ENCODE data around the gene HSPA14.
A peak's percentile ranks its signal among the peaks of the same experiment; 100 is the strongest.
"Not testable (repeated sequence)": the region's sequence is repeated elsewhere in the genome, so short reads cannot be mapped to it uniquely, and the experiment has no call there.

Gene HSPA14

GRCh38 chr10:14837003-14837756 is 926 bp upstream of the HSPA14 start:
- DNase-seq (ENCODE audit: low read depth in 2 of 2) = no peak

GRCh38 chr10:14838582-14839304 is 637 bp downstream of the HSPA14 start:
- DNase-seq (ENCODE audit: low read depth in 2 of 2) = peak; percentile 7 to 9

- no peak for DNase-seq (ENCODE audit: low read depth in 2 of 2)
These were observed 1.2 kb downstream of the HSPA14 start for GRCh38 chr10:14839305-14839695.

- no peak for DNase-seq (ENCODE audit: low read depth in 2 of 2)
These were observed 2.1 kb downstream of the HSPA14 start for GRCh38 chr10:14840178-14840577.

- no peak for DNase-seq (ENCODE audit: low read depth in 2 of 2)
These were observed 5.4 kb downstream of the HSPA14 start for GRCh38 chr10:14843327-14843988.

GRCh38 chr10:14844948-14845347 is 6.8 kb downstream of the HSPA14 start:
- no peak for DNase-seq (ENCODE audit: low read depth in 2 of 2)

- no peak for DNase-seq (ENCODE audit: low read depth in 2 of 2)
These were observed 14.1 kb downstream of the HSPA14 start for GRCh38 chr10:14852236-14852635.

- no peak for DNase-seq (ENCODE audit: low read depth in 2 of 2)
These were observed 17.3 kb downstream of the HSPA14 start for GRCh38 chr10:14855453-14855852.

GRCh38 chr10:14858338-14858960 is 20.3 kb downstream of the HSPA14 start:
- DNase-seq (ENCODE audit: low read depth in 2 of 2) = no peak

GRCh38 chr10:14859043-14859442 is 20.9 kb downstream of the HSPA14 start:
- no peak for DNase-seq (ENCODE audit: low read depth in 2 of 2)

- no peak for DNase-seq (ENCODE audit: low read depth in 2 of 2)
These were observed 21.7 kb downstream of the HSPA14 start for GRCh38 chr10:14859775-14860174.

- DNase-seq (ENCODE audit: low read depth in 2 of 2) = no peak
These were observed 22.7 kb downstream of the HSPA14 start for GRCh38 chr10:14860791-14861190.

GRCh38 chr10:14864466-14864865 is 26.4 kb downstream of the HSPA14 start:
- DNase-seq (ENCODE audit: low read depth in 2 of 2) = not testable (repeated sequence)

GRCh38 chr10:14864871-14865270 is 26.8 kb downstream of the HSPA14 start:
- DNase-seq (ENCODE audit: low read depth in 2 of 2) = not testable (repeated sequence)

GRCh38 chr10:14873090-14873760 is 35.1 kb downstream of the HSPA14 start:
- DNase-seq (ENCODE audit: low read depth in 2 of 2) = no peak

- DNase-seq (ENCODE audit: low read depth in 2 of 2) = no peak
These were observed 37.8 kb downstream of the HSPA14 start for GRCh38 chr10:14875941-14876340.

GRCh38 chr10:14876764-14877163 is 38.7 kb downstream of the HSPA14 start:
- no peak for DNase-seq (ENCODE audit: low read depth in 2 of 2)

GRCh38 chr10:14878266-14879123 is 40.4 kb downstream of the HSPA14 start, which contains the start of gene SUV39H2:
Gene SUV39H2, plus strand, starts transcription at chr10:14878866. Its CDS starts 23 bp downstream, at chr10:14878889.
- DNase-seq (ENCODE audit: low read depth in 2 of 2) = peak; percentile 90 to 92

- peak in 1 of 2 donors; percentile 31 for DNase-seq (ENCODE audit: low read depth in 2 of 2)
These were observed 41.2 kb downstream of the HSPA14 start for GRCh38 chr10:14879124-14879927.

- DNase-seq (ENCODE audit: low read depth in 2 of 2) = no peak
These were observed 41.8 kb downstream of the HSPA14 start for GRCh38 chr10:14879928-14880193.

Data from stimulated activated CD4-positive, alpha-beta T cell treated with anti-CD3 and anti-CD28 coated beads, Interleukin-15, amount 100 ng/mL, for 48 hours (primary cell).